MM.1S (cell line): ENCODE data around the gene PRSS27.

ENCODE experiments used
- DNase-seq: peaks from one replicate; pipeline ENCODE4 v3.0.0-alpha.2; 2015
- H2AFZ ChIP-seq: fragments of 300-600 bp; sonication (generic); 2 replicates; pipeline ENCODE4 v1.6.0; 2016; ENCODE audit warnings: antibody characterized with exemption, low read length
- H3F3A ChIP-seq: fragments of 300-600 bp; sonication (generic); 2 replicates; pipeline ENCODE4 v1.6.1; 2016; ENCODE audit warnings: mild to moderate bottlenecking, antibody characterized with exemption, low read length, moderate library complexity, mixed read lengths; ENCODE audit not compliant: insufficient read depth
- H3K27ac ChIP-seq: fragments of 300-600 bp; sonication (generic); 2 replicates; pipeline ENCODE4 v1.5.1; 2016; ENCODE audit warnings: mild to moderate bottlenecking, low read length
- H3K27me3 ChIP-seq: fragments of 300-600 bp; sonication (generic); replicated peaks from 2 replicates; pipeline ENCODE4 v1.6.0; 2016; ENCODE audit warnings: low read length; ENCODE audit not compliant: insufficient read depth
- H3K36me3 ChIP-seq: fragments of 300-600 bp; sonication (generic); replicated peaks from 2 replicates; pipeline ENCODE4 v1.6.1; 2016; ENCODE audit warnings: mild to moderate bottlenecking, low read length, mixed read lengths; ENCODE audit not compliant: insufficient read depth
- H3K4me1 ChIP-seq: fragments of 300-600 bp; sonication (generic); 2 replicates; pipeline ENCODE4 v1.6.1; 2016; ENCODE audit warnings: low read length, mixed read lengths
- H3K4me2 ChIP-seq: fragments of 300-600 bp; sonication (generic); 2 replicates; pipeline ENCODE4 v1.6.0; 2016; ENCODE audit warnings: low read depth, low read length
- H3K4me3 ChIP-seq: fragments of 300-600 bp; sonication (generic); 2 replicates; pipeline ENCODE4 v1.5.1; 2016; ENCODE audit warnings: low read length, mixed read lengths
- H3K79me2 ChIP-seq: fragments of 300-600 bp; sonication (generic); 2 replicates; pipeline ENCODE4 v1.6.1; 2016; ENCODE audit warnings: mixed run types, low read length, mixed read lengths
- H3K9ac ChIP-seq: fragments of 300-600 bp; sonication (generic); 2 replicates; pipeline ENCODE4 v1.6.1; 2016; ENCODE audit warnings: low read length, mixed read lengths
- H3K9me2 ChIP-seq: fragments of 300-600 bp; sonication (generic); replicated peaks from 2 replicates; pipeline ENCODE4 v1.6.1; 2016; ENCODE audit warnings: mild to moderate bottlenecking, low read length, mixed read lengths; ENCODE audit not compliant: insufficient read depth
- H3K9me3 ChIP-seq: fragments of 300-600 bp; sonication (generic); replicated peaks from 2 replicates; pipeline ENCODE4 v1.6.1; 2016; ENCODE audit warnings: mild to moderate bottlenecking, low read length, mixed read lengths; ENCODE audit not compliant: insufficient read depth
- H4K20me1 ChIP-seq: fragments of 300-600 bp; sonication (generic); 2 replicates; pipeline ENCODE4 v1.6.1; 2016; ENCODE audit warnings: mild to moderate bottlenecking, low read length, moderate library complexity, mixed read lengths; ENCODE audit not compliant: insufficient read depth
- EZH2 ChIP-seq: fragments of 300-600 bp; sonication (generic); optimal IDR thresholded peaks from 2 replicates; pipeline ENCODE3; 2017; ENCODE audit warnings: low read depth, mild to moderate bottlenecking, antibody characterized with exemption, low read length, mixed read lengths
- EZH2phosphoT487 ChIP-seq: fragments of 300-600 bp; sonication (generic); IDR thresholded peaks from 2 replicates; pipeline ENCODE4 v1.6.1; 2018; ENCODE audit warnings: antibody characterized with exemption, low read length
- TF ChIP-seq, protein P1 (sequence below): fragments of 300-600 bp; sonication (generic); IDR thresholded peaks from 2 replicates; pipeline ENCODE4 v1.5.1; 2016; ENCODE audit warnings: antibody characterized with exemption, low read length, mixed read lengths

The PRSS27 gene

DNA sequence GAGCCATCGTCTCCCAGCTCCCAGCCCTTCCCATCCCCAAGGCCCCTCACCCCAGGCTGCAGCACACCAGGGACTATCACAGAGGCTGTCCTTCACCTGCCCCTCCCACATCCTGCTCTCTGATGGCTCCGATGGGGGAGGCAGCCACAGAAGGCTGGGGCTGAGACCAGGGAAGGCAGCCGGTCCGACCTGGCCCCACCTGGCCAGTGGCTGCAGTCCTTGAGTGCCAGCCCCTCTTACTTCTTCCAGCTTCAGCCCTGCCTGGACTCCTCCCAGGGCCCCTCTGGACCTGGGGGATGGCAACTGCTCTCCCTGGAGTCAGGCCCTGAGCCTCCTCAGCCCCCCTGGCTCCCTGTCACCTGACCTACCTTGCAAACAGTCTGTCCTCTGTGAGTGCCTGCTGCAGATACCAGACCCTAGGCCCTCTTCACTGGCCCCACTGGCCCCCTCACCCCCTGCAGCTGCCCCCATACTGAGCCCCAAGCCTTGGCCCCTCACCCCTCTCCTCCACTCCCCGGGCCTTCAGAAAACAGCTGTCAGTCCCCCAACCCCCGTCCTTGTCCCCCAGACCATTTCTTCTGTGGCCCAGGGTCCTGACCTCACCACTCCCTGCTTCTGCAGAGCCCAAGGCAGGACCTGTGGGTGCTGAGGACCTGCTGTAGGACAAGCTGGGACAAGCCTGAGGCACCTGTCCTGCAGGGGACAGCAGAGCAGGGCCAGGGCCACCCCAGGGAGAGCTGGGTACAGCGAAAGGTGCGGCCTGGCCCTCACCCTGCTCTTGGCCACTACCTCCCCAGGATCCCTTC lies 19.8 kb upstream of the PRSS27 start:
- H3K9ac ChIP-seq = no peak overlapping the region
- no peak overlapping the region for H3K4me2 ChIP-seq
- H2AFZ ChIP-seq = no peak overlapping the region
- TF ChIP-seq EZH2 (no peak), EZH2phosphoT487 (no peak)
- TF ChIP-seq, protein P1, sequence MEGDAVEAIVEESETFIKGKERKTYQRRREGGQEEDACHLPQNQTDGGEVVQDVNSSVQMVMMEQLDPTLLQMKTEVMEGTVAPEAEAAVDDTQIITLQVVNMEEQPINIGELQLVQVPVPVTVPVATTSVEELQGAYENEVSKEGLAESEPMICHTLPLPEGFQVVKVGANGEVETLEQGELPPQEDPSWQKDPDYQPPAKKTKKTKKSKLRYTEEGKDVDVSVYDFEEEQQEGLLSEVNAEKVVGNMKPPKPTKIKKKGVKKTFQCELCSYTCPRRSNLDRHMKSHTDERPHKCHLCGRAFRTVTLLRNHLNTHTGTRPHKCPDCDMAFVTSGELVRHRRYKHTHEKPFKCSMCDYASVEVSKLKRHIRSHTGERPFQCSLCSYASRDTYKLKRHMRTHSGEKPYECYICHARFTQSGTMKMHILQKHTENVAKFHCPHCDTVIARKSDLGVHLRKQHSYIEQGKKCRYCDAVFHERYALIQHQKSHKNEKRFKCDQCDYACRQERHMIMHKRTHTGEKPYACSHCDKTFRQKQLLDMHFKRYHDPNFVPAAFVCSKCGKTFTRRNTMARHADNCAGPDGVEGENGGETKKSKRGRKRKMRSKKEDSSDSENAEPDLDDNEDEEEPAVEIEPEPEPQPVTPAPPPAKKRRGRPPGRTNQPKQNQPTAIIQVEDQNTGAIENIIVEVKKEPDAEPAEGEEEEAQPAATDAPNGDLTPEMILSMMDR = no peak
- peaks cover 11% of the 10 kb centered on the region; the same call in 1 of the 2 replicates for H3K27me3 ChIP-seq
- H3K27ac ChIP-seq = no peak overlapping the region
- H3K4me1 ChIP-seq = no peaks in the 10 kb centered on the region
- no peaks in the 10 kb centered on the region for H3K9me2 ChIP-seq
- H3K79me2 ChIP-seq = no peaks in the 10 kb centered on the region
- no peaks in the 10 kb centered on the region for H3K36me3 ChIP-seq
- DNase-seq = no peak
- no peaks in the 10 kb centered on the region for H4K20me1 ChIP-seq
- no peaks in the 10 kb centered on the region for H3K9me3 ChIP-seq
- H3K4me3 ChIP-seq = no peak overlapping the region
- no peaks in the 10 kb centered on the region for H3F3A ChIP-seq

DNA sequence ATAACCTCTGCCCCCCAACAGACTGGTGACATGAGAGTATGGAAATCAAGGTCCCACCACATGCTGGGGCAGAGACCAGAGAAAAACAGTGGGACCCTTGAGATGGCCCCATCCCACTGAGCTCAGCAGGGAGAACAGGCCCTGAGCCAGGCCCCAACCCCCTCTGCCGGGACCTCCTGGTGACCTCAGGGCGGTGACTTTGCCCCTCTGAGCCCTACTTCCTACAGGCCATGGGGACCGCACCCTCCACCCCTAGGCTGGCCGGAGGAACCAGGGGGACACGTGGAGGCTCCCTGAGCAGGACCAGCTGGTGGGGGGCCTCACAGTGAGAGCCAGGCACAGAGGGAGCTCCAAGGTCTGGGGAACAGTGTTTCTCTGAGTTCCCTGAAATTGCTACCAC lies 18.6 kb upstream of the PRSS27 start:
- no peaks in the 10 kb centered on the region for H3K9me2 ChIP-seq
- H3K27ac ChIP-seq = no peak overlapping the region
- no peak overlapping the region for H3K9ac ChIP-seq
- no peak overlapping the region for H3K4me3 ChIP-seq
- H3K4me2 ChIP-seq = no peak overlapping the region
- no peaks in the 10 kb centered on the region for H3K9me3 ChIP-seq
- H3K79me2 ChIP-seq = no peaks in the 10 kb centered on the region
- no peaks in the 10 kb centered on the region for H4K20me1 ChIP-seq
- no peak for TF ChIP-seq EZH2
- TF ChIP-seq, protein P1 = no peak
- no peak for TF ChIP-seq EZH2phosphoT487
- no peak overlapping the region for H2AFZ ChIP-seq
- H3K36me3 ChIP-seq = no peaks in the 10 kb centered on the region
- 0 out of 2 replicates have a peak, but pooled peaks cover 2% of the 10 kb centered on the region for H3K27me3 ChIP-seq
- no peaks in the 10 kb centered on the region for H3F3A ChIP-seq
- H3K4me1 ChIP-seq = no peaks in the 10 kb centered on the region
- no peak for DNase-seq

DNA sequence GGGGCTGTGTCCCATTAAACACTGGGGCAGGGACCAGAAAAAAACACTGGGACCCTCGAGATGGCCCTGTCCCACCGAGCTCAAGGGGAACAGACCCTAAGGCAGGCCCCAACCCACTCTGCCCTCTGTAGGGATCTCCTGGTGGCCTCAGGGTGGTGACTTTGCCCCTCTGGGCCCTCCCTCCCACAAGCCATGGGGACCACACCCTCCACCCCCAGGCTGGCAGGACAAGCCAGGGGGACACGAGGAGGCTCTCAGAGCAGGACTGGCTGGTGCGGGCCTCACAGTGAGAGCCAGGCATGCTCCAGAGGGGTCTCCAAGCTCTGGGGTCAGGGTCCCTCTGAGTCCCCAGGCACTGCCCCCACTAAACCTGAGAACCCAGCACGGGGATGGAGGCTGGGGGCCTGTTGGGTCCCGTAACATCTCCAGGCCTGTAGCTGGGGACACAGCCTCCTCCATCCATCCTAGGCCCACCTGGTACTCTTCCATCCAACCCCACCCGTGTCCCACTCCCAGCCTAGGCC lies 17.9 kb upstream of the PRSS27 start:
- no peak overlapping the region for H3K4me3 ChIP-seq
- H3K9me2 ChIP-seq = no peaks in the 10 kb centered on the region
- no peaks in the 10 kb centered on the region for H3K4me1 ChIP-seq
- H3K4me2 ChIP-seq = no peak overlapping the region
- no peaks in the 10 kb centered on the region for H3F3A ChIP-seq
- DNase-seq = no peak
- H3K36me3 ChIP-seq = no peaks in the 10 kb centered on the region
- no peak overlapping the region for H3K9ac ChIP-seq
- TF ChIP-seq EZH2 (no peak), EZH2phosphoT487 (no peak)
- TF ChIP-seq, protein P1 = no peak
- H3K9me3 ChIP-seq = no peaks in the 10 kb centered on the region
- no peaks in the 10 kb centered on the region for H4K20me1 ChIP-seq
- H3K79me2 ChIP-seq = no peaks in the 10 kb centered on the region
- no peak overlapping the region for H2AFZ ChIP-seq
- no peak overlapping the region for H3K27ac ChIP-seq
- H3K27me3 ChIP-seq = 0 out of 2 replicates have a peak, but pooled peaks cover under 1% of the 10 kb centered on the region
